ENCODE measurements around the gene BAIAP2L1.

BAIAP2L1 gene

GRCh38 chr7:98285157-98286092, 115.5 kb downstream of the BAIAP2L1 start:
- no peak for TF ChIP-seq CTCF (IDR thresholded peaks at IDR 0.05; ENCODE audit: extremely low read depth, insufficient read depth, missing control alignments)
- DNase-seq (ENCODE audit: low spot score) = no peak
- in situ Hi-C loops (cut with MboI; ENCODE audit: low pct_unique_long_range_greater_than_20kb, low sequenced_read_pairs, unreplicated experiment) = no loop called here

- DNase-seq (ENCODE audit: low spot score) = no peak
- in situ Hi-C loops (cut with MboI; ENCODE audit: low pct_unique_long_range_greater_than_20kb, low sequenced_read_pairs, unreplicated experiment) = no loop called here
- TF ChIP-seq CTCF (IDR thresholded peaks at IDR 0.05; ENCODE audit: extremely low read depth, insufficient read depth, missing control alignments) = no peak
Measured at GRCh38 chr7:98284335-98285036, 116.4 kb downstream of the BAIAP2L1 start.

- TF ChIP-seq CTCF (IDR thresholded peaks at IDR 0.05; ENCODE audit: extremely low read depth, insufficient read depth, missing control alignments) = no peak
- in situ Hi-C loops (cut with MboI; ENCODE audit: low pct_unique_long_range_greater_than_20kb, low sequenced_read_pairs, unreplicated experiment) = no loop called here
- DNase-seq (ENCODE audit: low spot score) = no peak
Measured at GRCh38 chr7:98283887-98284222, 117.0 kb downstream of the BAIAP2L1 start.

GRCh38 chr7:98283127-98283886, 117.6 kb downstream of the BAIAP2L1 start:
- in situ Hi-C loops (cut with MboI; ENCODE audit: low pct_unique_long_range_greater_than_20kb, low sequenced_read_pairs, unreplicated experiment) = no loop called here
- DNase-seq (ENCODE audit: low spot score) = no peak
- TF ChIP-seq CTCF (IDR thresholded peaks at IDR 0.05; ENCODE audit: extremely low read depth, insufficient read depth, missing control alignments) = no peak

- DNase-seq (ENCODE audit: low spot score) = no peak
- no peak for TF ChIP-seq CTCF (IDR thresholded peaks at IDR 0.05; ENCODE audit: extremely low read depth, insufficient read depth, missing control alignments)
- in situ Hi-C loops (cut with MboI; ENCODE audit: low pct_unique_long_range_greater_than_20kb, low sequenced_read_pairs, unreplicated experiment) = no loop called here
Measured at GRCh38 chr7:98282703-98283102, 118.2 kb downstream of the BAIAP2L1 start.

Measured in GM13977 (cell line).